OCI-LY1 (cell line): Measurements from ENCODE around the gene MRS2.

ENCODE experiments used
- CTCF ChIP-seq: fragments of 200-600 bp; sonication (generic), shearing (Covaris generic); IDR thresholded peaks from 2 replicates; pipeline ENCODE4 v1.5.1; 2017; ENCODE audit warnings: mild to moderate bottlenecking, antibody characterized with exemption, low read length, moderate library complexity, mixed read lengths
- EZH2 ChIP-seq: fragments of 200-600 bp; sonication (generic), shearing (Covaris generic); IDR thresholded peaks from 2 replicates; pipeline ENCODE4 v1.8.0; 2017; ENCODE audit warnings: borderline replicate concordance, mixed run types, mild to moderate bottlenecking, antibody characterized with exemption, low read length, moderate library complexity, mixed read lengths

GRCh38 chr6:24412294-24412693, 9.6 kb downstream of the MRS2 start:
- TF ChIP-seq CTCF: no peak
- no peak for TF ChIP-seq EZH2
